Naive thymus-derived CD8-positive, alpha-beta T cell (primary cell): ENCODE data around the gene ZACN. TPM values are rescaled to one million over a fixed set of nuclear protein-coding genes. Genes with fewer than 3 reads are reported as not detected.

Experiments
- ATAC-seq, 2 donors: fragments of 150-1000 bp; cut with Tn5 transposase in 1 of 2; sonication (Bioruptor Pico), chemical (Tn5 transposase) in 1 of 2; 1 replicate in 1 of 2; 2 replicates in 1 of 2; pipeline ENCODE4 v1.10.0; 2021; ENCODE audit warnings: mild to moderate bottlenecking in 2 of 2, moderate library complexity in 2 of 2
- POLR2A ChIA-PET: fragments of 350-600 bp; sonication (Branson Sonifier 250); formaldehyde crosslinking; loops from one replicate; lab custom pipeline; 2021; ENCODE audit warnings: antibody characterized with exemption; lab: Charles Lee
- DNase-seq, 10 donors: peaks; one replicate each; pipeline versions ENCODE4 v3.0.0 to v3.0.0-alpha.2; 2020 to 2022
- H3K27ac Mint-ChIP-seq, 10 donors: one replicate each; pipeline ENCODE4 v1.8.0; 2020 to 2022; ENCODE audit warnings: mild to moderate bottlenecking in 10 of 10, mixed read lengths in 10 of 10, moderate library complexity in 4 of 10, inconsistent platforms in 1 of 10
- H3K27me3 Mint-ChIP-seq, 5 donors: one replicate each; pipeline ENCODE4 v1.8.0; 2021 to 2022; ENCODE audit warnings: mixed read lengths in 5 of 5
- H3K36me3 Mint-ChIP-seq, 3 donors: one replicate each; pipeline ENCODE4 v1.8.0; 2020 to 2022; ENCODE audit warnings: mixed read lengths in 3 of 3, mild to moderate bottlenecking in 2 of 3, inconsistent platforms in 1 of 3
- H3K4me1 Mint-ChIP-seq, 4 donors: one replicate each; pipeline ENCODE4 v1.8.0; 2021 to 2022; ENCODE audit warnings: mixed read lengths in 4 of 4
- H3K4me3 Mint-ChIP-seq, 10 donors: one replicate each; pipeline ENCODE4 v1.8.0; 2020 to 2022; ENCODE audit warnings: mild to moderate bottlenecking in 10 of 10, mixed read lengths in 10 of 10, moderate library complexity in 6 of 10, inconsistent platforms in 1 of 10
- H3K9me3 Mint-ChIP-seq, 9 donors: one replicate each; pipeline ENCODE4 v1.8.0; 2020 to 2022; ENCODE audit warnings: mixed read lengths in 9 of 9, mild to moderate bottlenecking in 3 of 9, inconsistent platforms in 1 of 9, moderate library complexity in 1 of 9
- polyA plus RNA-seq, 3 donors: library from polyadenylated mRNA; unstranded; fragments of 300-500 nt; fragmentation: Illumina TruSeq; gene quantifications; one replicate each; pipeline ENCODE4 v1.2.3, GENCODE V29; 2021
- total RNA-seq, 8 experiments: library from RNA in 2 of 8; stranded (reverse) in 2 of 8; gene quantifications; one replicate each; pipeline ENCODE4 v1.2.3 and lab custom pipeline; 2021 to 2026

The ZACN gene
- total and polyA plus RNA-seq, 5 experiments from 2014 or later = 0.21 to 4.6 (median 1.9) TPM; not detected in 2

DNA sequence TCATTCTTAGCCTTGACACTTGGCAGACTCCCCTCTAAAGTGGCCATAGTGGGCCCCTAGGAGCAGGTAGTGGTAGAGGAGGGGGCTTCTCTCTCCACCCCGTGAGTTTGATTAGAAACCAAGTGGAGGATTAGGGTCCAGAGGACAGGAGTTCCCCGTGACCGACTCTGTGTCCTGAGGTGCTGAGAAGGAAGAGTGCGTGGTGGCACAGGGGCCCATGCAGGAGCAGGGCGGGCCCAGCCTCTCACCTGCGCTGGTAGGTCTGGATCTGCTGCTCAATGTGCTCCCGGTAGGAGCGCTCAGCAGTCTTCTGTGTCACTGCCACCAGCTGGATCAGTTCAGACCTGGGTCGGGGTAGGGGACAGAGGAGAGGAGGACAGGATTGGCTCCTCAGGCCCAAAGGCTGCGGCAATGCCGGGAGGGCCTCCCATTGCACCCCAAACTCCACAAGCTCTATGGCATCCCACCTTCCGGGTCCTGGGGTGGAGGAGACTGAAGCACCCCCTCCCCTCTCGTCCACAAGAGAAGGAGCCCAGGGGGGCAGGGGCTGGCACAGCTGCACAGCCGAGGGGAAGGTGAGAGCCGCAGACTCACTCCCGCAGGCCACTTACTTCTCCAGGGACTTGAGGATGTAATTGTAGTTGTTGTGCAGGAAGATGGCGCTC, 6.2 kb downstream of the ZACN start:
- POLR2A ChIA-PET = interaction anchor here (0.6 to 1.2 kb wide), 3 partner anchors 8 to 202 kb away, joined by 3 to 5 read pairs (median 3); no protein-coding TSS in a partner anchor
- peaks cover 0 to 57% (median 11%) of the 10 kb centered on the region in 3 donors for H3K36me3 Mint-ChIP-seq
- no peak overlapping the region for H3K4me3 Mint-ChIP-seq
- no peak for DNase-seq
- ATAC-seq = no peak
- H3K27me3 Mint-ChIP-seq = no peaks in the 10 kb centered on the region
- peaks cover 0 to 9% (median under 1%) of the 10 kb centered on the region in 4 donors for H3K4me1 Mint-ChIP-seq
- peak overlapping the region in 3 of 10 donors; percentile 10 to 84 (median 23) for H3K27ac Mint-ChIP-seq
- H3K9me3 Mint-ChIP-seq = no peaks in the 10 kb centered on the region

DNA sequence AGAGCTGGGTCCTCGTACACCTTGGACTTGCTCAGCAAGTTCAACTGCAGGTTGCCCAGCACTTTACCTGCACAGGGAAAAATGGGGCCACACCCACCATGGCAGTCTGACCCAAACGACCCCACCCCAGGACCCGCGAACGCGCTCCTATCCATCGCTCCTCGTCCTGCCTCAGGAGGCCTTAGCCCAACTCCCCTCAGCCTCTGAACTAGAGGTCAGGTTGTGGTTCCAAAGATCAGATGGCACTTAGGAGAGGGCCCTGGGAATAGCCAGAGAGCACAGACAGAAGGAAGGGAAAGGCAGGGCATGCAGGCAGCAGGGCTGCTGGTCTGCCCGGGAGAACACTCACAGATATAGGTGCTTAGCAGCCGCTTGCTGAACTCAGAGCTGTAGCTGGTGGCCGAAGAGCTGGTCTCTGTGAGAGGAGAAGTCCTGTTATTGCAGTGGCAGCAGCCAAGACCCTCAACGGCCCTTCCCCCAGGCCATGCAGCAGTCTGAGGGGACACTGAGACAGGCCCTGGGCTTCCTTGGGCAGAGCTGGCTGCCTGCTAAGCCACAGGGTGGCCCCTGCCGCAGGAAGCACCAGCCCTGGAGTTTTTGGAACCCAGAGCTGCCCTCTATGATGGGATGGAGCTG, 6.9 kb downstream of the ZACN start:
- Mint-ChIP-seq H3K27ac (peak overlapping the region in 1 of 10 donors; percentile 58), H3K4me3 (no peak overlapping the region), H3K4me1 (peaks cover 0 to 2% (median 0%) of the 10 kb centered on the region in 4 donors), H3K9me3 (no peaks in the 10 kb centered on the region), H3K27me3 (no peaks in the 10 kb centered on the region), H3K36me3 (peaks cover 0 to 60% (median 11%) of the 10 kb centered on the region in 3 donors)
- ATAC-seq (no peak), DNase-seq (no peak)
- POLR2A ChIA-PET = interaction anchor here (1.1 to 1.2 kb wide), 2 partner anchors 8 to 10 kb away, joined by 3 read pairs; no protein-coding TSS in a partner anchor

DNA sequence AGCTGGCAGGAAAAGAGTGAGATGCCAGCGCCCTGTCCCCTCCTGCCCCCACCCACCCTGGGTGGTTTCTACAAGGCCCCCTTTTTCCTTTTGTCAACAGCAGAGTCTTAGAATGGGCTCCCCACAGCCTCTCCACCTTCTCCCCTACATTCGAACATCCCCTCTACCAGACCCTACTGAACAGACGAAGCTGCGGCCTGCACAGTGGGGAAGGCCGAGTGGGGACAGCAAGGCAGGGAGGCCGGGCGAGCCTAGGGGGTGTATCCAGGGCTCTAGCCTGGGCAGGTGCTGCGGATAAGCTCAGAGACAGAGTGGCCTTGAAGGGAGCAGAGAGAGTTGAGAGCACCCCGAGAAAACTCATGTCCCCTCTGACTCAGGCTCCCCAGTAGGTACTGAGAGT, 7.4 kb downstream of the ZACN start:
- ATAC-seq (no peak), DNase-seq (no peak)
- no peaks in the 10 kb centered on the region for H3K27me3 Mint-ChIP-seq
- no peak overlapping the region for H3K4me3 Mint-ChIP-seq
- H3K27ac Mint-ChIP-seq = no peak overlapping the region
- no peaks in the 10 kb centered on the region for H3K9me3 Mint-ChIP-seq
- peaks cover 0 to 65% (median 11%) of the 10 kb centered on the region in 3 donors for H3K36me3 Mint-ChIP-seq
- POLR2A ChIA-PET = interaction anchor here (1.1 kb wide), 1 partner anchor 9 kb away, joined by 3 read pairs; no protein-coding TSS in a partner anchor
- H3K4me1 Mint-ChIP-seq = peaks cover 0 to 2% (median 0%) of the 10 kb centered on the region in 4 donors

DNA sequence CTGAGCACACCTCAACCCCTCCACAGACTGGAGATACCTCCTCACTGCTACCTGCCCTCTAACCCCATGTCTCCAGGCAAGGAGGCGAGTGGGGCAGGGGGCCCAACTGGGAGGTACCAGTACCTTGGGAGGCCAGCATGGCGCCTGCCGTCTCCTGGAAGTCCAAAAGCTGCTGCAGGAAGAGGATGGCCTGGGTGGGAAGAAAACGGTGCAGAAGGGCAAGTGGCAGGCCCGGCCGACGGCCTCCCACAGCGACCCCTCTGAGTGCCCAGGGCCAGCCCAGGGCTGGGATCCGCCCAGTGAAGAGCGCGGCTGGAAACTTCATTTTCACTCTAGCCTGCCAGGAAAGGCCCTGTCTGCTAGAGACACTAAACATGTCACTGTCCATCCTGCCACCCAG, 8.5 kb downstream of the ZACN start:
- DNase-seq (no peak), ATAC-seq (no peak)
- POLR2A ChIA-PET = no interaction called here
- Mint-ChIP-seq H3K27ac (no peak overlapping the region), H3K36me3 (peaks cover 0 to 71% (median 13%) of the 10 kb centered on the region in 3 donors), H3K27me3 (no peaks in the 10 kb centered on the region), H3K9me3 (no peaks in the 10 kb centered on the region), H3K4me1 (peaks cover 0 to 5% (median 3%) of the 10 kb centered on the region in 4 donors), H3K4me3 (no peak overlapping the region)

DNA sequence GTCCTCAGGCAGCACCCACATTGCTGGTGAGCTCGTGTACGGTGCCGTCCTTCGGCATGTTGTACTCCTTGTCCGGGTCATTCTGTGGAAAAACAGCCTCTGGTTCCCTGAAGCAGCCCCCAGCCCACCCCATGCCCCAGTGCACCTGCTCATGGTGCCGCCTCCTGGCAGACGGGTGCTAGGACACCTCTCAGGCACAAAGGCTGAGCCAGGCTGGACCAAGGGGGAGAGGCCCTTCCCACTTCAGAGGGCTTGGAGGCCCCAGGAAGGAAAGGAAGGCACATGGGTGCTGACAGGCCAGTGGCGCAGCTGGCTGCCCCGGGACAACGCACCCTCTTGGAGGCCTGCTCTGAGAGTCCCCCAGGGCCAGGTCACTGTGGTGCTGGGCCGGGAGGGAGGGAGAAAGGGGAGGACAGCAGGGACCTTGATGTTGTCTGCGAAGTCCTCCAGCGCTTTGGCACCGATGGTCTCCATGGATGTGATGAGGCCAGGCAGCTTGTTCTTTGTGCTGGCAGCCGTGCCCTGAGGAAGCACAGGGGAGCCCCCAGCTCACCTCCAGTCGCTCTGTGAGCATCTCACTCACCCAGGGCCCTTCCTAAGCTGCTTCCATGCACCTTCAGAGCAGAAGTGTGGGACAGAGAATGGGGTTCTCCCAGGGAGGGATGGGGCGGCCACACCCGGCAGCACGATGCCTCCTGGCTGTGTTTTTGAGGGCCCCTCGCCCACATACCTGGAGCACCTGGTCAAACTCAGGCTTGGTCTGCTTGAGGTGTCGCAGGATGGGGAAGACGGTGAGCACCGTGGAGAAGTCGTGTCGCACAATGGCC, 9.3 kb downstream of the ZACN start:
- Mint-ChIP-seq H3K4me3 (no peak overlapping the region), H3K27me3 (no peaks in the 10 kb centered on the region), H3K27ac (peak overlapping the region in 1 of 10 donors; percentile 38), H3K4me1 (peaks cover 0 to 5% (median 3%) of the 10 kb centered on the region in 4 donors), H3K36me3 (peaks cover 0 to 77% (median 13%) of the 10 kb centered on the region in 3 donors), H3K9me3 (no peaks in the 10 kb centered on the region)
- DNase-seq (no peak), ATAC-seq (no peak)
- POLR2A ChIA-PET = interaction anchor here (0.6 kb wide), 1 partner anchor 179 kb away, joined by 3 read pairs; no protein-coding TSS in a partner anchor

DNA sequence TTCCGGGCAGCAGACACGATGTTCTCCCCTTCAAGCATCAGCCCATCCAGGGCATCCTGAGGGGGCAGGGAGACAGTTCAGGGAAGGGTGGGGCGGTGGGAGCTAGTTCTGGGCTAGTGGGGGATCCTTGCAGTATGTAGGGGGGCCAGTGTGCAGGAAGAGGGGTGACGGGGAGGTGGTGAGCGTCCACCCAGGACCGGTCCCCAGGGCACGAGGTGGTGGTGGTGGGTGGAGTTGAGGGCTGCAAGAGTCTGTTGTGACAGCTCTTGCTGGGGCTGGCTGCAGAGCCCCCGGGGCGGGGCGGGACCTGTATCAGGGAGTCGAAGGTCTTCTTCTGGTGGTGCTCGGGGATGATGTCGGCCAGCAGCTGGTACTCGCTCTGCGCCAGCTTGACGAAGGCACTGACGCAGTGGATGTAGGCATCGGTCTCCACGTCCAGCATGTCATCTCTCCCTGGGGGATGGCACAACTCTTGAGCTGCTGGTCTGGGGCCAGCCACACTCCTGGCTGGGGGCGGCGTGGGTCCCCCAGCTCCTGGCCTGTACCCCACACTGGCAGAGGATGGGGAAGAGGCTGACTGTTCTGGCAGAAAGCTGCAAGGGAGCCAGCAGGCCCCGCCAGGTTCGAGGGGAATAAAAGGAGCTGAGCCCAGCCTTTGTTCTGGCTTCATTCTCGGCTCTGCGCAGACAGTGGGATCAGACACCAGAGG, 10.0 kb downstream of the ZACN start:
- Mint-ChIP-seq H3K27ac (peak overlapping the region in 2 of 10 donors; percentile 13 to 72), H3K9me3 (no peaks in the 10 kb centered on the region), H3K4me1 (peaks cover 0 to 5% (median 3%) of the 10 kb centered on the region in 4 donors), H3K4me3 (no peak overlapping the region), H3K36me3 (peaks cover 0 to 82% (median 13%) of the 10 kb centered on the region in 3 donors), H3K27me3 (no peaks in the 10 kb centered on the region)
- DNase-seq = no peak
- POLR2A ChIA-PET = interaction anchor here (0.6 to 0.9 kb wide), 2 partner anchors 11 to 179 kb away, joined by 3 read pairs; no protein-coding TSS in a partner anchor
- no peak for ATAC-seq

DNA sequence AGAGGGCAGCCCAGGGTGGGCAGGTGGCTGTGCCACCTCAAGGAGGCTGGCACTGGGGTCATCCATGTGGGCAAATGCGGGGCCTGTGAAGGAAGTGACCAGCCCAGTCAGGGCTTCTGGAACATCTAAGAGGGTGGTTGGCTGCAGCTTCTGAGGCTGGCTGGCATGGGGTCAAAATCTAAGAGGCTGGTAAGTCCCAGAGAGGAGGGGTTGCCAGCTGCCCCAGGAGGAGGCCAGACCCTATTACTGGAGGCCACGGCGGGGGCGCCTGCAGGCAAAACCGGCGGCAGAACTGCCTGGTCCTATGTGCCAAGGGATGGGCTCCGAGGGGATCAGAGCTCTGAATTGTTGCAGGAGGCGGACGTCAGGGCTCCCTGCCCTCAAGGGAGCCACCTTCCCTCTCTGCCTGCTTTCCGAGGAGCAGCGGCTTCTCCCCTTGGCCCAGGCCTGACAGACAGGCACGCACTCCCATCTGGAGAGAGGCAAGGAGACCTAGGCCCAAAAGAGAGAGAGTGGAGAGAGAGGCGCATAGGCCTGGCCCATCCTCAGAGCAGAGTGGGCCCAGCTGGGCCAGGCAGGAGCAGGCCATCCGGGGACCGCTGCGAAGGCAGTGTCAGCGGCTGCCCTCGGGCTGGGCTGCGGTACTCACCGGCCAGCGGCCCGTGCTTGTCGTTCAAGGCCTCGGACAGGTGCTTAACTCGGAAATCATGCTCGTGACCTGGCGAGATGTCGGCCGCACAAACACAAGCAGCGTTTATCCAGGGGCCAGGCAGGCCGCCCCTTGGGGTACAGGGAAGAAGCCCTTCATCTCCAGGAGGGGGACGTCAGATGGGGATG, 10.9 kb downstream of the ZACN start:
- no peaks in the 10 kb centered on the region for H3K27me3 Mint-ChIP-seq
- POLR2A ChIA-PET = interaction anchor here (0.9 kb wide), 1 partner anchor 12 kb away, joined by 3 read pairs; no protein-coding TSS in a partner anchor

DNA sequence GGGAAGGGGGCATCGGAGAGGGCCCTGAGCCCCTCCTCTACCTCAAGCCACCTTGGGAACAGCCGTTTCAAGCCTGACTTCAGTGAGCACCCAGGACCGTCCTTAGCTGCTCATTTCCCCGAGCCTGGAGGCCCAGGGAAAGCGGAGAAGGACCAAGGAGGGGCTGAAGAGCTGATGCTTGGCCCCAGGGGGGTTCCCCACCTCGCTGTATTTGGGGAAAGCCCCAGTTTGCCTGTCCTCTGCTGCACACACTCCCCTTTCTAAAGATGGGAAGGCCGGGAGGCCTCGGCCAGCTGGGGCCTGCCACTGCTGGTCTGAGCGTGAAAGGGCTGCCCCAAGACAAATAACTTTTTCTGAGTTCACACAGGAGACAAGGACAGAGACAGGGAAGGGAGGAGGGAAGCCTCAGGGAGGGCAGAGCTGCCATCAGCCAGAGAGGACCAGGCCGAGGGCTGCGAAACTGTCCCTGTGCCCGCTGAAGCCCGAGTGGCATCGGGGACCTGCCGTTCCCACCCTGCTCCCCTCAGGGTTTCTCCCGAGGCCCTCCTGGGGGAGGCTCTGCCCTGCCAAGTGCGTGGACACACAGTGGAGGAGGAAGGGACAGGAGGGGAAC, 11.6 kb downstream of the ZACN start:
- no peak for ATAC-seq
- H3K27ac Mint-ChIP-seq = peak overlapping the region in 1 of 10 donors; percentile 53
- H3K4me3 Mint-ChIP-seq = no peak overlapping the region
- H3K27me3 Mint-ChIP-seq = no peaks in the 10 kb centered on the region
- POLR2A ChIA-PET = interaction anchor here (2.0 kb wide), 1 partner anchor 11 kb away, joined by 8 read pairs; the partner anchor contains the start of gene ZACN
- peaks cover 0 to 77% (median 10%) of the 10 kb centered on the region in 3 donors for H3K36me3 Mint-ChIP-seq
- no peak for DNase-seq
- H3K9me3 Mint-ChIP-seq = no peaks in the 10 kb centered on the region
- H3K4me1 Mint-ChIP-seq = peaks cover 2 to 8% (median 3%) of the 10 kb centered on the region in 4 donors

More for the DNA sequence above, 10.9 kb downstream of the ZACN start:
- H3K4me1 Mint-ChIP-seq = peaks cover 0 to 8% (median 3%) of the 10 kb centered on the region in 4 donors
- peaks cover 0 to 82% (median 11%) of the 10 kb centered on the region in 3 donors for H3K36me3 Mint-ChIP-seq
- no peak overlapping the region for H3K4me3 Mint-ChIP-seq
- no peak for ATAC-seq
- H3K9me3 Mint-ChIP-seq = no peaks in the 10 kb centered on the region
- no peak for DNase-seq
- H3K27ac Mint-ChIP-seq = peak overlapping the region in 4 of 10 donors; percentile 29 to 72 (median 52)

DNA sequence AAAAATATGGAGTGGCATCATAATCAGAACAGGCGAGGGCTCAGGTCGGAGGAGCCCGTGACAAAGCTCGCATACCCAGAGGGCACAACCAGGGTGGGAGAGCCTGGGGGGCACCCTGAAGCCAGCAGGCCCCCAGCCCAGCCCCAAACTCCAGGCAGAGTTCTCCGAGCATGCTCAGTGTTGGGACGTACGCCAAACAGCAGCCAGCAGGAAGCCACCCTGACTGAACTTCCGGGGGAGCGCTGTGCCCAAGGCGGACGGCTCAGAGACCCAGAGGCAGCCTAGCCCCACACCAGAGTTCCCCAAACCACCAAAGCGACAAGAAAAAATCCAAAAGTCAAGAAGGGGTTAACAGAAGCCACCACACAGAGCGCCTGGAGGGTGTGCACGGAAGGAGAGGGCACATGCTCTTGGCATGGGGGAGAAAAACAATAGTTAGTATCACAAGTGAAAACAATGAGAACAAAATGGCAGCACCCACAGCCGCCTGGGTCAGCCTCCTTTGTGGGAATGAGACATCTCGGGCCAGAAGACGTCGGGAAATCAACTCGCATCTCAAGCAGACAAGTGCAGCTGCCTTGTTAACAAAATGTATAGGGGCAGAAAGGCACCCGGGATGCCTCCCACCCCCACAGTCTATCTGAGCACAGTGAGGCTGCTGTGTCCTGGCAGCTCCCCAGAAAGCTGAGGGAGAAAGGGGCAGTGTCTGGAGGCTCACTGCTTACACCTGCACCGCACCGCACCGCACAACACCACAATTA, 12.7 kb downstream of the ZACN start:
- no peaks in the 10 kb centered on the region for H3K27me3 Mint-ChIP-seq
- POLR2A ChIA-PET = interaction anchor here (0.6 to 2.0 kb wide), 4 partner anchors 12 to 199 kb away, joined by 3 to 8 read pairs (median 4); partner anchors contain the start of gene ZACN
- no peaks in the 10 kb centered on the region for H3K9me3 Mint-ChIP-seq
- peaks cover 2 to 12% (median 5%) of the 10 kb centered on the region in 4 donors for H3K4me1 Mint-ChIP-seq
- peak; percentile 69 to 71 for ATAC-seq
- peak overlapping the region; percentile 59 to 92 (median 88) for H3K27ac Mint-ChIP-seq
- peak overlapping the region; percentile 13 to 77 (median 56) for H3K4me3 Mint-ChIP-seq
- peak in 2 of 10 donors; percentile 40 to 43 for DNase-seq
- H3K36me3 Mint-ChIP-seq = peaks cover 0 to 77% (median 11%) of the 10 kb centered on the region in 3 donors
